Fibroblast of lung (primary cell): ENCODE data around the gene GAR1. TPM values are rescaled to one million over a fixed set of nuclear protein-coding genes. Genes with fewer than 3 reads are reported as not detected.

Source experiments
- DNase-seq, 2 donors: peaks; one replicate each; pipeline versions ENCODE4 v3.0.0 to v3.0.0-alpha.2; 2010; ENCODE audit warnings: low read depth in 2 of 2
- H2AFZ ChIP-seq: 2 replicates; pipeline ENCODE4 v1.5.1; 2012; ENCODE audit warnings: low read length, control low read depth, inconsistent platforms
- H3K27ac ChIP-seq: 2 replicates; pipeline ENCODE4 v1.5.1; 2011; ENCODE audit warnings: low read length, control low read depth; ENCODE audit not compliant: insufficient read depth
- H3K27me3 ChIP-seq: 2 replicates; pipeline ENCODE4 v1.5.1; 2011; ENCODE audit warnings: mild to moderate bottlenecking, low read length; ENCODE audit not compliant: control insufficient read depth, insufficient read depth
- H3K36me3 ChIP-seq: 2 replicates; pipeline ENCODE4 v1.5.1; 2011; ENCODE audit warnings: low read length; ENCODE audit not compliant: control insufficient read depth, insufficient read depth
- H3K4me1 ChIP-seq: 2 replicates; pipeline ENCODE4 v1.5.1; 2011; ENCODE audit warnings: low read length; ENCODE audit not compliant: control insufficient read depth, insufficient read depth; ENCODE audit errors: extremely low read depth
- H3K4me2 ChIP-seq: 2 replicates; pipeline ENCODE4 v1.5.1; 2011; ENCODE audit warnings: low read length, control low read depth; ENCODE audit not compliant: insufficient read depth; ENCODE audit errors: extremely low read depth
- H3K4me3 ChIP-seq, 4 experiments: fragments of 200-600 bp in 1 of 4; sonication (generic) in 1 of 4; replicated peaks in 1 of 4; 2 replicates each; pipeline ENCODE4 v1.5.1; 2011 to 2016; ENCODE audit warnings: low read length in 4 of 4, low read depth in 3 of 4, mild to moderate bottlenecking in 3 of 4, control low read depth in 2 of 4, inconsistent platforms in 1 of 4, mixed read lengths in 1 of 4; ENCODE audit not compliant: insufficient read depth in 1 of 4; ENCODE audit errors: control extremely low read depth in 1 of 4
- H3K79me2 ChIP-seq: 2 replicates; pipeline ENCODE4 v1.5.1; 2012; ENCODE audit warnings: mild to moderate bottlenecking, low read length, inconsistent platforms; ENCODE audit not compliant: control insufficient read depth, insufficient read depth
- H3K9ac ChIP-seq: 2 replicates; pipeline ENCODE4 v1.5.1; 2011; ENCODE audit warnings: mild to moderate bottlenecking, low read length, control low read depth; ENCODE audit not compliant: insufficient read depth
- H3K9me3 ChIP-seq: 2 replicates; pipeline ENCODE4 v1.5.1; 2012; ENCODE audit warnings: low read depth, low read length; ENCODE audit not compliant: control insufficient read depth, insufficient read depth
- H4K20me1 ChIP-seq: 2 replicates; pipeline ENCODE4 v1.5.1; 2011; ENCODE audit warnings: low read length; ENCODE audit not compliant: control insufficient read depth, insufficient read depth; ENCODE audit errors: extremely low read depth
- CTCF ChIP-seq, 2 donors: IDR thresholded peaks in 1 of 2; conservative IDR thresholded peaks in 1 of 2; 1 replicate in 1 of 2; 2 replicates in 1 of 2; pipeline ENCODE4 v1.5.1; 2011 to 2012; ENCODE audit warnings: low read length in 2 of 2, control low read depth in 1 of 2, inconsistent platforms in 1 of 2, low read depth in 1 of 2, mild to moderate bottlenecking in 1 of 2
- EZH2 ChIP-seq: IDR thresholded peaks from 2 replicates; pipeline ENCODE4 v1.5.1; 2012; ENCODE audit warnings: low read length, control low read depth, mild to moderate bottlenecking; ENCODE audit errors: missing control alignments
- polyA plus RNA-seq, 2 donors: library from polyadenylated mRNA; depleted of rRNA in 1 of 2; stranded (reverse) in 1 of 2; unstranded in 1 of 2; fragments of >200 nt; gene quantifications; 2 replicates each; pipeline ENCODE4 v1.2.1, GENCODE V29; 2011 to 2012; ENCODE audit warnings: missing spikeins in 1 of 2
- total RNA-seq: library from RNA; depleted of rRNA; stranded (reverse); fragments of >200 nt; gene quantifications from 2 replicates; pipeline ENCODE4 v1.2.1, GENCODE V29; 2014

The GAR1 gene
- total and polyA plus RNA-seq, 2 donors (not counting 1 experiment from before 2014, with no cell fraction given), result 2.5 to 20.3 TPM

- no peaks in the 10 kb centered on the region for H3K79me2 ChIP-seq
- no peaks in the 10 kb centered on the region for H3K4me1 ChIP-seq
- H2AFZ ChIP-seq, result no peak overlapping the region
- no peaks in the 10 kb centered on the region for H3K36me3 ChIP-seq
- DNase-seq, result no peak
- H3K27me3 ChIP-seq, result no peaks in the 10 kb centered on the region
- H3K9me3 ChIP-seq, result no peaks in the 10 kb centered on the region
- H4K20me1 ChIP-seq, result no peaks in the 10 kb centered on the region
- H3K9ac ChIP-seq, result no peak overlapping the region
- H3K27ac ChIP-seq, result no peak overlapping the region
- TF ChIP-seq EZH2 (no peak), CTCF (conservative IDR thresholded peaks at IDR 0.05 in 1 of 2, IDR thresholded peaks at IDR 0.05 in 1 of 2; ENCODE audit: low read depth in 1 of 2, low read length in 2 of 2) (no peak)
- no peak overlapping the region for H3K4me2 ChIP-seq
- no peak overlapping the region for H3K4me3 ChIP-seq
Observed at GRCh38 chr4:109846395-109847098, 31.0 kb downstream of the GAR1 start.

GRCh38 chr4:109847896-109848442 is 32.4 kb downstream of the GAR1 start, which contains the start of gene LRIT3:
TSS of gene LRIT3 (plus strand) at chr4:109848107. CDS start at chr4:109848202, 95 bp downstream.
- Histone ChIP-seq H2AFZ (no peak within 1 kb of the TSS), H3K36me3 (no peaks in the 10 kb centered on the region), H3K79me2 (no peaks in the 10 kb centered on the region), H3K4me1 (no peaks in the 10 kb centered on the region), H3K4me3 (no peak within 1 kb of the TSS), H3K27me3 (no peaks in the 10 kb centered on the region), H3K27ac (no peak within 1 kb of the TSS), H3K9ac (no peak within 1 kb of the TSS), H3K4me2 (no peak within 1 kb of the TSS), H4K20me1 (no peaks in the 10 kb centered on the region), H3K9me3 (no peaks in the 10 kb centered on the region)
- no peak for TF ChIP-seq CTCF (conservative IDR thresholded peaks at IDR 0.05 in 1 of 2, IDR thresholded peaks at IDR 0.05 in 1 of 2; ENCODE audit: low read depth in 1 of 2, low read length in 2 of 2)
- TF ChIP-seq EZH2, result no peak
- no peak for DNase-seq

- no peaks in the 10 kb centered on the region for H3K79me2 ChIP-seq
- TF ChIP-seq EZH2, result no peak
- no peak for TF ChIP-seq CTCF (conservative IDR thresholded peaks at IDR 0.05 in 1 of 2, IDR thresholded peaks at IDR 0.05 in 1 of 2; ENCODE audit: low read depth in 1 of 2, low read length in 2 of 2)
- H3K27me3 ChIP-seq, result no peaks in the 10 kb centered on the region
- H2AFZ ChIP-seq, result no peak overlapping the region
- no peak for DNase-seq
- no peak overlapping the region for H3K4me3 ChIP-seq
- H3K9me3 ChIP-seq, result no peaks in the 10 kb centered on the region
- H3K9ac ChIP-seq, result no peak overlapping the region
- H3K36me3 ChIP-seq, result no peaks in the 10 kb centered on the region
- H3K4me2 ChIP-seq, result no peak overlapping the region
- H4K20me1 ChIP-seq, result no peaks in the 10 kb centered on the region
- H3K4me1 ChIP-seq, result no peaks in the 10 kb centered on the region
- H3K27ac ChIP-seq, result no peak overlapping the region
Observed at GRCh38 chr4:109848501-109848900, 32.9 kb downstream of the GAR1 start.
